Stimulated activated naive CD8-positive, alpha-beta T cell treated with anti-CD3 and anti-CD28 coated beads, Interleukin-15, Interleukin-2, amounts not matched to agents 100 U/mL and 50 U/mL, for 24 hours (primary cell): ENCODE data around the gene RHOBTB1.

Source experiments
- ATAC-seq: fragments of 150-1000 bp; cut with Tn5 transposase; one replicate; pipeline ENCODE4 v1.10.0; 2021
- DNase-seq: peaks from one replicate; pipeline ENCODE4 v3.0.0; 2021

RHOBTB1 gene

DNA sequence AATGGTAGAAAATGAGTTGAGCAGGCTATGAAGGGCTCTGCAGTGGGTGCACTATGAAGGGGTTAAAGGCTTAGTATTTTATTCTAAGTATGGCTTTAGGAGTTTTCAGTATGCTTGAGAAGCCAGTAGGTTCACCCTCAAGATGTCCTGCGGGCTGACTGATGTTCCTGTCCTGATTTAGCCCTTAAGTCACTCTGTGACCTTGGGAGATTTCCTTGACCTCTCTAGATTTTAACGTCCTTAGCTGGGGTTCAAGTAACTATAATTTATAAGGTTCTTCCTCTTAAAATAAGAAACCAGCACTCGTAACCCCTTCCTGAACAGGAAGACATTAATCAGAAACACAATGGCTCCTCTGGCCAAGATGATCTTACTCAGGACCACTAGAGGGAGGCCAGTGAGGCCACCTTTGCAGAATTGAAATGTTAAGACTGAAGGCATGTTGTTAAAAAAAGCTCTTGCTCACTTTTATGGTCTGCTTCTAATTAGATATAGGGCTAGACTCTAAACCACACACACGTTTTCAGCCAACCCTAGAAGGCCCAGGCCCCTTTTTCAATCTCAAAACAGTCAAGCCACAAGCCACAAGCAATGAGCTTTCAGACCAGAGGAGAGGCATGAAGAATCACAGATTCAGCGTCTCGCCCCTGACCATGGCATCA, 123.8 kb downstream of the RHOBTB1 start:
- DNase-seq (no peak), ATAC-seq (no peak)
